KMS-11 (cell line): Measurements from ENCODE around the gene MPV17L2.

Experiments
- H2AFZ ChIP-seq: fragments of 200-600 bp; sonication (generic); 2 replicates; pipeline ENCODE4 v1.6.1; 2016; ENCODE audit warnings: antibody characterized with exemption, mixed run types, low read depth
- H3K27ac ChIP-seq: fragments of 200-600 bp; sonication (generic); 2 replicates; pipeline ENCODE4 v1.6.1; 2016; ENCODE audit warnings: mild to moderate bottlenecking, mixed run types
- H3K27me3 ChIP-seq: fragments of 200-600 bp; sonication (generic); 2 replicates; pipeline ENCODE4 v1.6.1; 2017; ENCODE audit warnings: mild to moderate bottlenecking, low read depth, mixed run types, moderate library complexity; ENCODE audit not compliant: insufficient read depth
- H3K36me3 ChIP-seq: fragments of 200-600 bp; sonication (generic); 2 replicates; pipeline ENCODE4 v1.6.1; 2017; ENCODE audit warnings: mild to moderate bottlenecking, mixed run types; ENCODE audit not compliant: insufficient read depth
- H3K4me1 ChIP-seq: fragments of 200-600 bp; sonication (generic); 2 replicates; pipeline ENCODE4 v1.6.1; 2016; ENCODE audit warnings: mild to moderate bottlenecking, low read depth, mixed run types; ENCODE audit not compliant: poor library complexity, severe bottlenecking
- H3K4me2 ChIP-seq: fragments of 200-600 bp; sonication (generic); 2 replicates; pipeline ENCODE4 v1.7.0; 2016; ENCODE audit warnings: mild to moderate bottlenecking, mixed run types
- H3K4me3 ChIP-seq: fragments of 200-600 bp; sonication (generic); IDR thresholded peaks from 2 replicates; pipeline ENCODE4 v1.6.1; 2017; ENCODE audit warnings: low read depth, low read length, mixed read lengths; ENCODE audit not compliant: insufficient read depth
- H3K79me2 ChIP-seq: fragments of 200-600 bp; sonication (generic); 2 replicates; pipeline ENCODE4 v1.6.1; 2016; ENCODE audit warnings: low read depth, mixed run types; ENCODE audit not compliant: insufficient read depth
- H3K9ac ChIP-seq: fragments of 200-600 bp; sonication (generic); 2 replicates; pipeline ENCODE4 v1.6.1; 2016; ENCODE audit warnings: mild to moderate bottlenecking, mixed run types
- H4K20me1 ChIP-seq: fragments of 200-600 bp; sonication (generic); 2 replicates; pipeline ENCODE4 v1.6.1; 2016; ENCODE audit warnings: mild to moderate bottlenecking, mixed run types; ENCODE audit not compliant: insufficient read depth
- CTCF ChIP-seq: fragments of 200-600 bp; sonication (generic); conservative IDR thresholded peaks from 2 replicates; pipeline ENCODE4 v1.6.1; 2017; ENCODE audit warnings: low read depth, mild to moderate bottlenecking, antibody characterized with exemption, low read length, moderate library complexity, mixed read lengths

The MPV17L2 gene

GRCh38 chr19:18159810-18160209, 33.2 kb upstream of the MPV17L2 start:
- Histone ChIP-seq H3K36me3 (no peaks in the 10 kb centered on the region), H3K4me3 (no peak overlapping the region), H3K79me2 (no peaks in the 10 kb centered on the region), H3K27ac (no peak overlapping the region), H3K4me1 (no peaks in the 10 kb centered on the region), H2AFZ (no peak overlapping the region), H3K9ac (no peak overlapping the region), H3K27me3 (no peaks in the 10 kb centered on the region), H3K4me2 (no peak overlapping the region), H4K20me1 (no peaks in the 10 kb centered on the region)
- no peak for TF ChIP-seq CTCF

GRCh38 chr19:18160493-18160970, 32.5 kb upstream of the MPV17L2 start:
- no peak overlapping the region for H3K4me3 ChIP-seq
- peak overlapping the region; percentile 45; the same call in 1 of the 2 replicates for H3K4me2 ChIP-seq
- H3K79me2 ChIP-seq, result no peaks in the 10 kb centered on the region
- no peak overlapping the region for H3K27ac ChIP-seq
- peak overlapping the region; percentile 53; the same call in 1 of the 2 replicates for H3K9ac ChIP-seq
- H3K4me1 ChIP-seq, result no peaks in the 10 kb centered on the region
- H3K36me3 ChIP-seq, result no peaks in the 10 kb centered on the region
- no peaks in the 10 kb centered on the region for H3K27me3 ChIP-seq
- H4K20me1 ChIP-seq, result no peaks in the 10 kb centered on the region
- TF ChIP-seq CTCF, result no peak
- peak overlapping the region; percentile 52; the same call in 1 of the 2 replicates for H2AFZ ChIP-seq

GRCh38 chr19:18160971-18161635, 31.9 kb upstream of the MPV17L2 start:
- H3K4me3 ChIP-seq, result no peak overlapping the region
- H4K20me1 ChIP-seq, result no peaks in the 10 kb centered on the region
- H3K4me1 ChIP-seq, result no peaks in the 10 kb centered on the region
- peak overlapping the region; percentile 45; the same call in 1 of the 2 replicates for H3K4me2 ChIP-seq
- H3K36me3 ChIP-seq, result no peaks in the 10 kb centered on the region
- H3K27me3 ChIP-seq, result no peaks in the 10 kb centered on the region
- H3K79me2 ChIP-seq, result no peaks in the 10 kb centered on the region
- no peak for TF ChIP-seq CTCF
- peak overlapping the region; percentile 53 for H3K9ac ChIP-seq
- no peak overlapping the region; the same call in 1 of the 2 replicates for H3K27ac ChIP-seq
- peak overlapping the region; percentile 52; the same call in 1 of the 2 replicates for H2AFZ ChIP-seq

GRCh38 chr19:18161636-18162002, 31.4 kb upstream of the MPV17L2 start:
- Histone ChIP-seq H4K20me1 (no peaks in the 10 kb centered on the region), H3K4me3 (no peak overlapping the region), H3K27ac (no peak overlapping the region), H3K27me3 (no peaks in the 10 kb centered on the region), H3K9ac (no peak overlapping the region), H2AFZ (no peak overlapping the region), H3K4me2 (no peak overlapping the region), H3K79me2 (no peaks in the 10 kb centered on the region), H3K4me1 (no peaks in the 10 kb centered on the region), H3K36me3 (no peaks in the 10 kb centered on the region)
- no peak for TF ChIP-seq CTCF
